ENCODE results near the gene FLT3.
"Not testable (repeated sequence)": the region's sequence is repeated elsewhere in the genome, so short reads cannot be mapped to it uniquely, and the experiment has no call there.

The FLT3 gene

DNA sequence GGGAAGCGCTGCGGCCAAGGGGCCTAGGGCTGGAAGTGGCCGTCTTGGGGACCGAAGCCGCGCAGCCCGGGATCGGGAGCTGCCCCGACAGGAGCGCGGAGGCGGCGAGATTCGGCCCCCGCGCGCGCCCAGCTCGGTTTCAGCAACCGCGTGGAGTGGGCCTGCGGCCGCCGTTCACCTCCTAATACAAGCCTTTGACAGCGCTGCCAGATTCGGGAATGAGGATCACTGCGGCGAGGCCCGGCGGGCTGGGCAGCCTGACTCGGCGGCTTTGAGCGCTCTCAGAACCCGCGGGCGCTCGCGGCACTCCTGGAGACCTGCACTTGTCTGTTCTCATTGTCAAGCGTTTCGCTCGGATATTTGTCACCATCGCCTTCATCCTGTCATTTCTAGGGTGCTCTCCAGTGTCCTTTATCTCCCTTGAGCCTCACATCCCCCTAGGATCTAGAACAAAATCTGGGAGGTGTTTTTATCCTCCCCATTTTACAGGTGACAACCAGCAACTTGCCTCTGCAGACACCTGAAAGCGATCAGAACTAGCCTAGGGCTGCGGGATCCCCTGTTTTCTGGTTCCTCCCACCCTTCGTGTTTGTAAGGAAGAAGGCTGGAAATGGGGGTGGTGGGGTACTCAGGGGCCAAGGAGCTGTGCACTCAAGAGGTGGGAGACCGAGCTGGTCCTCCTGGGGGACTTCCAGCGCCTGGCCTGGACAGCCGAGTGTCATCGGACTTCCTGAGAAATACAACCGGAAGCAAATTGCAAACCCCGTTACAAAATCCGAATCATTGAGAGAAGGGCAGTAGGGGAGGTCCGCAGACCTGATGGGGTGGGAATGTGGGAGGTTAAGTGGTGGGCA, 129.8 kb downstream of the FLT3 start:
- no peak for DNase-seq

DNA sequence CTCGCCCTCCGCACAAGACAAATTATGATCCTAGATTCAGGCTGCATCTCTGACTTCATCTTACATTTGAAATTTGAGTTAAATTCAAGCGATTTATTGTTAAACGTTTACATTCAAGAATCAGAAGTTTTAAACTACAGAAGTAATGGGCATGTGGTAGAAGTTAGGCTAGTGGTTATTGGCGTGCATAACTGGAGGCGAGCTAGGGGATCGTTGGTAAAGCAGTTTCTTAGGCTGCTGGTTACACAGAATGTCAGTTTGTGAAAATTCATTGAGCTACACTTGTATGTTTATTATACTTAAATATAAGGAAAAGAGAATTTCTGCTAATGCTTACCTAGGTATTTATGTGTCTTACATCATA, 130.5 kb downstream of the FLT3 start:
- no peak for DNase-seq

DNA sequence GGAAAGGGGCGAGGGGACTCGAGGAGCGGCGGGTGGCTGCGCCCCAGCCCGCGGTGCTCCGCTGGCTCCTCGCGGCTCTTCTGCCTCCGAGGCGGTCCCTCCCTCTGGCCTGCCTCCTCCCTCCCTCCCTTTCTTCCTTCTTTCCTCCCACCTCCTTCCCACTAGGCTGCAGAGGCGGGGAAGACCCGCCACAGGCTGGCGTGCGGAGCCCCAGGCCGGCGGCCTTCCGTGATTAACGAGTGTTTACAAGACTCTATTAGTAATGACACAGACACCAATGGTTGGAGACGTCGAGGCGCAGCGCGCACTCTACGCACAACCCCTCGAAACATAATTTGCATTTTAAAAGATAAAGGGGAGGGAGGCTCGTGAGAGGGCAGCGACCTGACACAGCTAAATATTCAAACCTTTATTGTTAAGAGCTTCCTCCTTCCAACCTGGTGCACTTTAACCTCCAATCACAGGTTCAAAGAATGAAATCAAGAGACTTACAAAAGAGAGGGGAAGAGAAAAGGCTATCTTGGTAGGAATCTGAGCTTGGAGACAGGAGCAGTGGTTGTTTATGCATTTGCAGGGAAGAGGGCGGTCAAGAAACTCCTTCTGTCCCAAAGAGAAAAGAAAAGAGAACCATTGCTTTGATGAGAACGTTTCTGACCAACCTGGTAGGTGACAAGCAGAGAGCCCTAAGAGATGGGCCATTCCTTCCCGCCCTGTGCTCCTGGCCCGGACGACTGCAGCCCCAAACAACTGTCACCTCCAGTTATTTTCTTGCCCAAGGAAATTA, 131.1 kb downstream of the FLT3 start, which contains the start of gene CDX2:
TSS of gene CDX2 (minus strand) at position 234 of the 784 bp plus-strand sequence. CDS start 309 bp downstream, outside the sequence.
- peak; percentile 42 for DNase-seq

DNA sequence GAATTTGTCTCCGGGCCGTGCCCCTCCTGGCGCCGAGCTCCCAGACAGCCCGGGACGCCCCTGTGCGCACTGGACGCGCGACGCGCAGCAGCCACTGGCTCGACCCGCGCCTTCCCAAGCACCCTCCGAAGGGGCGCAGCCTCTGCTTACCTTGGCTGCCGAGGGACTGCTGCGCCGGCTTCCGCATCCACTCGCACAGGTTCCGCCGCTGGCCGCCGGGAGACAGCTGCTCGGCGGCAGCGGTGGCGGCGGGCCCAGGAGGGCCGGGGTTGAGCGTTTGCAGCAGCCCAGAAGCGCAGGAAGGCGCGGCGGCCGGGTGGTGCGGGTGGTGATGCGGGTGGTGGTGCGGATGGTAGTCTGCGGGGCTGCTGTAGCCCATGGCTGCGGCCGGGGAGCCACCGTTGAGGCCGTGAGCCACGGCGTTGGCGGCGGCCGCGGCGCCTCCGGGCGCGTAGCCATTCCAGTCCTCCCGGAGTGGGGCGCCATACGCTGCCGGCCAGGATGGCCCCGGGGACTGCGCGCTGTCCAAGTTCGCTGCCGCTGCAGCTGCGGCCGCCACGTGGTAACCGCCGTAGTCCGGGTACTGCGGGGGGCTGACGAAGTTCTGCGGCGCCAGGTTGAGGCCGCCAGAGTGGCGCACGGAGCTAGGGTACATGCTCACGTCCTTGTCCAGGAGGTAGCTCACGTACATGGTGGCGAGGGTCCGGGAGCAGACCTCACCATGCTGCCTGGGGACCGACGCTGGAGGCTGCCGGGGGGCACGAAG, 131.9 kb downstream of the FLT3 start:
- DNase-seq = no peak

DNA sequence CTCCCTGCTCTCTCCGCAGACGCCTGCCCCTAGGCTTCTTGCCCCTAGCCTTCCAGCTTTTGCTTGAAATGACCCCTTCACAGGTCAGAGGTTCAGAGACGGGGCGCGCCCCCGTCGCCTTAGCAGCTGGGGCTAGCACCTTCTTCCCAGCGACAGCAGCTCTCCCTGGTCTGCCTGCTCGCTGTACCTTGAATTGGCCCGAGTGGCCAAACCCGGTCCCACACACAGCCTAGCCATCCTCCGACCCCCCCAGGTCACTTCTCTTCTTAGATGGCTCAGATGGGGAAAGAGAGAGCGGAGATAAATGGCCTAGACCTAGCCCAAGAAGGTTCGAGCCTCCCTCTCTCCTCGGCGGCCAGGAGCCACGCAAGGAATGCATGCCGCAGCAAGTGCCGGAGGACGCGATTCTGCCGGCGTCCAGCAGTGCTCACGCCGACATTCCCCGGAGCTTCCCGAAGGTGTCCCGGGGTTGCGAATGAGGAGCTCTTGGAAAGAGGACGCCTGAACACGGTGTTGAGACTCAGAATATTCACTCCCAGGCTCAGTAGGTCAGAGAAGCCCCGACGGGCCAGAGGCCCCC, 132.6 kb downstream of the FLT3 start:
- no peak for DNase-seq

GRCh38 chr13:27967203-27967735, 133.1 kb downstream of the FLT3 start:
- DNase-seq = no peak

GRCh38 chr13:27966641-27967202, 133.7 kb downstream of the FLT3 start:
- no peak for DNase-seq

DNA sequence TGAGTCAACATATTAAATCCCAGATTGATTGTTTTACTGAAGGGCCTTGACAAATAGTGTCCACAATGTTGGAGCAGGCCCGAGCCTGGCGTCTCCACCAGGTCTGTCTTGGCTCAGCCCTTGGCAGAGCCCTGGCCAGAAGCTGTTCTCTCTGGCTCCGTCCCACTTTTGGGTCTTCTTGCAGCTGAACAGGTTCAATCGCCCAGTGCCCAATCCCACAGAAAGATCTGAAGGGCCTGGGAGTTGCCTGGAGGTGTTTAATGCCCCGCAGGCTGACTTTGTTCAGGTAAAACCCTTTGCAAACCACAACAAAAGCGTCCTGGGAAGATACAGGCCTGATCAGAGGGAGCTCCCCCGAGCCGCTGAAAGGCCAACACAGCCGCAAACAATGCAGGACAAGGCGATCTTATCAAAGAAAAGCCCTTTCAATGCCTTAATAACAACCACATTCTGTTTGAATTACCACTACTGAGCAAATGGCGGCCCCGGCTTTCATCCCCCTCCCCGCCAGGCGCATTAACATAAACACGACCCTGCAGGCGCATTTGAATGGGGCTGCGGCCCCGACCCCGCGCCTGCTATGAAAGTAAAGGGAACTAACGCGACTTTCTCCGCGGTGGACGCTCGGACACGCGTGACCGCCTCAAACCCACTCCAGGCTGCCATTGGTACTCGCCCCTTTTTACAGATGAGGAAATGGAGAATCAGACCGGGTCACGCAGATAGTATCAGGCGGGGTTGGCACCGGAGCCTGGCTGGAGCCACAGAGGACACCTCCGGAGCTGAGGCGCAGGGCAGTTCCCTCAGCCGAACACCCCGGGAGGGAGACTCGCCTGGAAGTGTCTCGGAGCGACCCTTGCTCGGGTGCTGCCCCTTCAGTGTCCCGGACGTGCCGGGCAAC, 134.4 kb downstream of the FLT3 start:
- DNase-seq = no peak

GRCh38 chr13:27965343-27965739, 135.0 kb downstream of the FLT3 start:
- DNase-seq = no peak

DNA sequence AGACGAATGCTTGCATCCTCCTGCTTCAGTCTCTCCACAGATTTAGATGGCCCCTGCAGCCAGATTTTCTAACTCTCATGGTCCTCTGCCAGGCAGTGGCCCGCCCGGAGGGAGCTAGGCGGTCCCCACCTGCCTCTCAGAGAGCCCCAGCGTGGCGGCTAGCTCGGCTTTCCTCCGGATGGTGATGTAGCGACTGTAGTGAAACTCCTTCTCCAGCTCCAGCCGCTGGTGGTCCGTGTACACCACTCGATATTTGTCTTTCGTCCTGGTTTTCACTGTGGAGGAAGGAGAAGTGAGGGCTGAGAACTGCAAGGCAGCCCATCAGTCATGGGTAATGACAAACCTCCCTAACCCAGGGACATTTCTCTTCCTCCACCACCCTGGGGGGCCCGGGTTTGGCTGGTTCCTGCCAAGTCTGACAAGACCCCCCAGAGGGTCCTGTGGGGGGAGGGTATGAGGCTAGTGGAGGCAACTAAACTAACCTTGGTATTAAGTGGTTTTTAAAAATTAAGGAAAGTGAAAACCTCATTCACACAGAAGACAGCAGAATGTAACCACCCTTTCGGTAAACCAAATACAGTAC, 135.5 kb downstream of the FLT3 start:
- no peak for DNase-seq

DNA sequence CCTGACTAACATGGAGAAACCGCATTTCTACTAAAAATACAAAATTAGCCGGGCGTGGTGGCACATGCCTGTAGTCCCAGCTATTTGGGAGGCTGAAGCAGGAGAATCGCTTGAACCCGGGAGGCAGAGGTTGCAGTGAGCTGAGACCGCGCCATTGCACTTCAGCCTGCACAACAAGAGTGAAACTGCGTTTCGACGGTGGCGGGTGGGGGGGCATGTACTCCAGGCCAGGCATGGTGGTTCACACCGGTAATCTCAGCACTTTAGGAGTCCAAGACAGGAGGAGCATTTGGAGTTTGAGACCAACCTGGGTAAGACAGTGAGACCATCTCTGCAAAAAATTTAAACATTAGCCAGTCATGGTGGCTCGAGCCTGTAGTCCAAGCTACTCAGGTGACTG, 136.2 kb downstream of the FLT3 start:
- DNase-seq = not testable (repeated sequence)

- DNase-seq = no peak
Measured at GRCh38 chr13:27963491-27963890, 136.9 kb downstream of the FLT3 start.

GRCh38 chr13:27962982-27963381, 137.4 kb downstream of the FLT3 start:
- DNase-seq = no peak

- no peak for DNase-seq
Measured at GRCh38 chr13:27962128-27962841, 138.1 kb downstream of the FLT3 start.

GRCh38 chr13:27961227-27962085, 138.9 kb downstream of the FLT3 start:
- no peak for DNase-seq

DNA sequence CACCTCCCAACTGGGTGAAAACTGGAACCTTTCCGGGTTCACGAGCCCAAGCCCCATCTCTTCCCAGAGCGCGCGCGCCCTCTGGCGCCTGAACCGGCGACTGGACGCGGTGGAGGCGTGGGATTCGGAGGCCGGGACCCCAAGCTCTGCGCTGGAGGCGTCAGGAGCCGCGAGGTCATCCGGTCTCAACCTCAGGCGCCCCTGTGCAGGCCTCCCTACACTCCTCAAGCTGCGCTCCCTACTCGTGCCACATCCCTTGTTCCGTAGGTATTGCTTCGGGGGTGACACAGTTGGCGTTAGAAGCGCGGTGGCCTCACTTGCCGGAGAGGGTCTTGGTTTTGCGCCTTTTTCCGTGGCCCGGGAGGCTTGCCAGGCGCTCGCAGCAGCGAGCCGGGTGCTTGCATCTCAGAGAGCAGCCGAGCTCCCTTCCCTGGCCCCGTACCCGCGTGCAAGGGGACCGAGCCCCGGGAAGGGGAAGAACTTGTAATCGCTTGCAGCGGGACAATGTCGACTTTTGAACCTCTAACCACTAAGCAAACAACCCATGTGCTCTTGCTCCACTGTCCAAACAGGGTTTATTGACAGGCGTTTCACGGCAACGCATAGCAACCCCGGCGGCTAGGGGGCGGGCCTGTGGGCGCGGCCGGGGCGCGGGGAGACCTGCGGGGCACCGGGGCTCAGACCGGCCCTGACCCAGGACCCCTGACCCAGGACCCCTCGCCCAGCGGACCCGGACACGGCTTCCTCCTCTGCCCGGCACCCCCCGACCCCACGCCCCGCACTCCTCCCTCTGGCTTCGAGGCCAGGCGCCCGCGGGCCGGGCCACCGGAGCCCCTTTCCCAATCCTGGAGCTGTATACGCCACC, 139.8 kb downstream of the FLT3 start:
- no peak for DNase-seq

DNA sequence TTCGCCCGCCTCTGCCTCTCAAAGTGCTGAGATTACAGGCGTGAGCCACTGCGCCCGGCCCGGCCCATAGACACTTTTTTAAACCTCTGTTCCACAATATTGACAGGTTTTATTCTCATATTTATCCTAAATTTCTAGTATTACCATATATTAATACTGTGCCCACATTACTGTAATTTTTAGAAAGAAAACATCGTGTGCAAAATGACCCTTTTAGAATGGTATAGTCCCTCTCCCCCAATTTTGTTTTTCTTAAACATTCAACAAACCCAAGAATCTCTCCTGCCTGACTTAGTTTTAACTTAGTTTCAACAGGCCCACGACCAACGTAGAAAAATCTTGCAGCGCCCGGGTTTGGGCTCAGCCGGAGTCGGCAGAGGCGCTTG, 140.4 kb downstream of the FLT3 start:
- no peak for DNase-seq

Data from NCI-H1048 (cell line).